Activated naive CD8-positive, alpha-beta T cell (primary cell): ENCODE measurements around the gene GREM1.

Experiments used
- H3K27ac Mint-ChIP-seq: one replicate; pipeline ENCODE4 v1.8.0; 2021; ENCODE audit warnings: mixed read lengths
- H3K27me3 Mint-ChIP-seq: one replicate; pipeline ENCODE4 v1.8.0; 2021; ENCODE audit warnings: mixed read lengths
- H3K36me3 Mint-ChIP-seq: one replicate; pipeline ENCODE4 v1.8.0; 2021; ENCODE audit warnings: mixed read lengths
- H3K4me1 Mint-ChIP-seq: one replicate; pipeline ENCODE4 v1.8.0; 2021; ENCODE audit warnings: low read depth, mixed read lengths
- H3K4me3 Mint-ChIP-seq: one replicate; pipeline ENCODE4 v1.8.0; 2021; ENCODE audit warnings: mild to moderate bottlenecking, mixed read lengths
- H3K9me3 Mint-ChIP-seq: one replicate; pipeline ENCODE4 v1.8.0; 2021; ENCODE audit warnings: low read depth, mixed read lengths

GREM1 gene

GRCh38 chr15:32775103-32775502 is 57.3 kb downstream of the GREM1 start:
- no peaks in the 10 kb centered on the region for H3K36me3 Mint-ChIP-seq
- peaks cover 6% of the 10 kb centered on the region for H3K27me3 Mint-ChIP-seq
- no peak overlapping the region for H3K4me3 Mint-ChIP-seq
- no peak overlapping the region for H3K27ac Mint-ChIP-seq
- H3K9me3 Mint-ChIP-seq, result no peaks in the 10 kb centered on the region
- no peaks in the 10 kb centered on the region for H3K4me1 Mint-ChIP-seq

- H3K4me3 Mint-ChIP-seq, result no peak overlapping the region
- no peak overlapping the region for H3K27ac Mint-ChIP-seq
- no peaks in the 10 kb centered on the region for H3K4me1 Mint-ChIP-seq
- H3K36me3 Mint-ChIP-seq, result no peaks in the 10 kb centered on the region
- H3K9me3 Mint-ChIP-seq, result no peaks in the 10 kb centered on the region
- H3K27me3 Mint-ChIP-seq, result peaks cover 9% of the 10 kb centered on the region
These were observed 60.8 kb downstream of the GREM1 start for GRCh38 chr15:32778391-32779176.

GRCh38 chr15:32781781-32782180 is 64.0 kb downstream of the GREM1 start:
- Mint-ChIP-seq H3K9me3 (no peaks in the 10 kb centered on the region), H3K4me1 (no peaks in the 10 kb centered on the region), H3K27ac (no peak overlapping the region), H3K36me3 (no peaks in the 10 kb centered on the region), H3K4me3 (no peak overlapping the region), H3K27me3 (peaks cover 17% of the 10 kb centered on the region)

GRCh38 chr15:32784581-32784980 is 66.8 kb downstream of the GREM1 start:
- Mint-ChIP-seq H3K9me3 (no peaks in the 10 kb centered on the region), H3K4me1 (no peaks in the 10 kb centered on the region), H3K4me3 (no peak overlapping the region), H3K27me3 (peaks cover 15% of the 10 kb centered on the region), H3K36me3 (no peaks in the 10 kb centered on the region), H3K27ac (peak overlapping the region; percentile 5)

- no peaks in the 10 kb centered on the region for H3K36me3 Mint-ChIP-seq
- no peak overlapping the region for H3K4me3 Mint-ChIP-seq
- H3K27ac Mint-ChIP-seq, result no peak overlapping the region
- no peaks in the 10 kb centered on the region for H3K9me3 Mint-ChIP-seq
- H3K27me3 Mint-ChIP-seq, result peaks cover 16% of the 10 kb centered on the region
- H3K4me1 Mint-ChIP-seq, result no peaks in the 10 kb centered on the region
These were observed 69.1 kb downstream of the GREM1 start for GRCh38 chr15:32786906-32787305.

GRCh38 chr15:32787949-32788348 is 70.1 kb downstream of the GREM1 start:
- Mint-ChIP-seq H3K4me1 (no peaks in the 10 kb centered on the region), H3K36me3 (no peaks in the 10 kb centered on the region), H3K27me3 (peaks cover 14% of the 10 kb centered on the region), H3K27ac (no peak overlapping the region), H3K4me3 (no peak overlapping the region), H3K9me3 (no peaks in the 10 kb centered on the region)

- Mint-ChIP-seq H3K4me3 (no peak overlapping the region), H3K27ac (no peak overlapping the region), H3K36me3 (no peaks in the 10 kb centered on the region), H3K9me3 (no peaks in the 10 kb centered on the region), H3K27me3 (peaks cover 11% of the 10 kb centered on the region), H3K4me1 (no peaks in the 10 kb centered on the region)
These were observed 72.7 kb downstream of the GREM1 start for GRCh38 chr15:32790352-32790999.

- no peaks in the 10 kb centered on the region for H3K36me3 Mint-ChIP-seq
- H3K27ac Mint-ChIP-seq, result no peak overlapping the region
- H3K4me1 Mint-ChIP-seq, result no peaks in the 10 kb centered on the region
- no peak overlapping the region for H3K4me3 Mint-ChIP-seq
- H3K27me3 Mint-ChIP-seq, result peaks cover 4% of the 10 kb centered on the region
- H3K9me3 Mint-ChIP-seq, result no peaks in the 10 kb centered on the region
These were observed 74.6 kb downstream of the GREM1 start for GRCh38 chr15:32792436-32792835.
